Ovary (tissue), 3 donors: ENCODE results near the gene COL4A1.

Experiments
- EP300 ChIP-seq: sonication (generic); formaldehyde crosslinking; IDR thresholded peaks from one replicate; pipeline ENCODE4 v1.6.1; 2017; ENCODE audit warnings: antibody characterized with exemption
- POLR2A ChIP-seq: fragments of 450-650 bp; IDR thresholded peaks from one replicate; pipeline ENCODE4 v1.6.1; 2017; ENCODE audit warnings: antibody characterized with exemption, mild to moderate bottlenecking, moderate library complexity
- TF ChIP-seq, protein P1 (sequence below), 3 donors: fragments of 450-650 bp in 2 of 3; fragments of 200-600 bp in 1 of 3; IDR thresholded peaks; one replicate each; pipeline versions ENCODE4 v1.5.1 to v1.8.0; 2016 to 2022; ENCODE audit warnings: antibody characterized with exemption in 3 of 3, mild to moderate bottlenecking in 1 of 3
- donor health status: DM: no; HTN: no; CAD: no.

DNA sequence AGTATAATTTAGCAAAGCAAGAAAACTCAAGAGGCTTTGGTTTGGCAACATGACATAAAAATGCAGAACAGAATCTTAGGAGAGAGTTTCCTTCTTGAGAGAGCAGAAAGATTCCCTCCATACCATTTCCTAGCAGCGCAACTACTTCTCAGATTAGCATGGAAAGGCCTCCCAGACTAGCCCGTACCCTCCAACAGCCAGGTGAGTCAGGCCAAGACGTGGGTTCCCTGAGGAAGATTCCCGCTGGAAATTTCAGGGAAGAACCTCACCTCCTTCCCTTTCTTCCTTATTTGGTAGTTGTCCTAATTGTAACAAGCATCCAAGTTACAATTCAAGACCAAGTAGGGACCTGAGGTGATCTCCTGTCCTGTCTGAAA lies 12.4 kb upstream of the COL4A1 start:
- TF ChIP-seq, protein P1, sequence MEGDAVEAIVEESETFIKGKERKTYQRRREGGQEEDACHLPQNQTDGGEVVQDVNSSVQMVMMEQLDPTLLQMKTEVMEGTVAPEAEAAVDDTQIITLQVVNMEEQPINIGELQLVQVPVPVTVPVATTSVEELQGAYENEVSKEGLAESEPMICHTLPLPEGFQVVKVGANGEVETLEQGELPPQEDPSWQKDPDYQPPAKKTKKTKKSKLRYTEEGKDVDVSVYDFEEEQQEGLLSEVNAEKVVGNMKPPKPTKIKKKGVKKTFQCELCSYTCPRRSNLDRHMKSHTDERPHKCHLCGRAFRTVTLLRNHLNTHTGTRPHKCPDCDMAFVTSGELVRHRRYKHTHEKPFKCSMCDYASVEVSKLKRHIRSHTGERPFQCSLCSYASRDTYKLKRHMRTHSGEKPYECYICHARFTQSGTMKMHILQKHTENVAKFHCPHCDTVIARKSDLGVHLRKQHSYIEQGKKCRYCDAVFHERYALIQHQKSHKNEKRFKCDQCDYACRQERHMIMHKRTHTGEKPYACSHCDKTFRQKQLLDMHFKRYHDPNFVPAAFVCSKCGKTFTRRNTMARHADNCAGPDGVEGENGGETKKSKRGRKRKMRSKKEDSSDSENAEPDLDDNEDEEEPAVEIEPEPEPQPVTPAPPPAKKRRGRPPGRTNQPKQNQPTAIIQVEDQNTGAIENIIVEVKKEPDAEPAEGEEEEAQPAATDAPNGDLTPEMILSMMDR (IDR thresholded peaks at IDR 0.05) = no peak
- TF ChIP-seq POLR2A (no peak), EP300 (no peak)
